Ishikawa (cell line): Measurements from ENCODE around the gene PDE10A.

Experiments used
- CEBPB ChIP-seq: IDR thresholded peaks from 2 replicates; pipeline ENCODE4 v1.6.1; 2012
- EP300 ChIP-seq: IDR thresholded peaks from 2 replicates; pipeline ENCODE4 v1.6.1; 2012; ENCODE audit warnings: borderline replicate concordance
- RAD21 ChIP-seq: IDR thresholded peaks from 2 replicates; pipeline ENCODE4 v1.6.1; 2012; ENCODE audit warnings: low read depth
- REST ChIP-seq: IDR thresholded peaks from 2 replicates; pipeline ENCODE4 v1.6.1; 2012; ENCODE audit warnings: low read depth, mild to moderate bottlenecking
- TAF1 ChIP-seq: IDR thresholded peaks from 2 replicates; pipeline ENCODE4 v1.6.1; 2012; ENCODE audit warnings: low read depth, mild to moderate bottlenecking
- TCF12 ChIP-seq: IDR thresholded peaks from 2 replicates; pipeline ENCODE4 v1.6.1; 2012; ENCODE audit warnings: low read depth
- YY1 ChIP-seq: IDR thresholded peaks from 2 replicates; pipeline ENCODE4 v1.6.1; 2012; ENCODE audit warnings: low read depth
- TF ChIP-seq, protein P1 (sequence below): IDR thresholded peaks from 2 replicates; pipeline ENCODE4 v1.6.1; 2012
- TF ChIP-seq, protein P2 (sequence below): IDR thresholded peaks from 2 replicates; pipeline ENCODE4 v1.6.1; 2012

DNA sequence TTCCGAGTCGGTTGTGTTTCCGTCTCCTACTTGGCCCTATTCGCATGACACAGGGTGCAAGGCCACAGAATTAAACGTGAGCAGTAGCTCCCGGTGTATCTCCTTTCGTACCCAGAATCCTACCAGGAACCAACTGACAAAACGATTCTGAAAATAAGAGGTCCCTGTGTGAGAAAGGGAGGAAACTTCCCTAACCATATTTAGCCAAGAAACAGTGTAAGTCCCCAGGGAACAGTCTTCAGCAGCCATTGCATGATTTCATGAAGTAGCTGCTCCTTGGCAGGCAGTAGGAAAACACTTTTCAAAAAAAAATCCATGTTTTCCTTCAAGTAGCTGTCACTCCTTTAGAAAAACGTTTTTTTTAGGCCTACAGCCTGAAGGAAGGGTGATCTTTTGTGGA lies 46.9 kb downstream of the PDE10A start:
- TF ChIP-seq YY1 (no peak), RAD21 (no peak), TAF1 (no peak), EP300 (no peak), REST (no peak), CEBPB (no peak), TCF12 (no peak)
- TF ChIP-seq, protein P1, sequence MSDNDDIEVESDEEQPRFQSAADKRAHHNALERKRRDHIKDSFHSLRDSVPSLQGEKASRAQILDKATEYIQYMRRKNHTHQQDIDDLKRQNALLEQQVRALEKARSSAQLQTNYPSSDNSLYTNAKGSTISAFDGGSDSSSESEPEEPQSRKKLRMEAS: no peak
- TF ChIP-seq, protein P2, sequence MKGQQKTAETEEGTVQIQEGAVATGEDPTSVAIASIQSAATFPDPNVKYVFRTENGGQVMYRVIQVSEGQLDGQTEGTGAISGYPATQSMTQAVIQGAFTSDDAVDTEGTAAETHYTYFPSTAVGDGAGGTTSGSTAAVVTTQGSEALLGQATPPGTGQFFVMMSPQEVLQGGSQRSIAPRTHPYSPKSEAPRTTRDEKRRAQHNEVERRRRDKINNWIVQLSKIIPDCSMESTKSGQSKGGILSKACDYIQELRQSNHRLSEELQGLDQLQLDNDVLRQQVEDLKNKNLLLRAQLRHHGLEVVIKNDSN: no peak
